Liver (tissue), 9 donors: ENCODE results near the gene CDH26. TPM values are rescaled to one million over a fixed set of nuclear protein-coding genes. Genes with fewer than 3 reads are reported as not detected.

Experiments used
- DNase-seq: peaks from one replicate; pipeline ENCODE4 v3.0.0-alpha.2; 2017; ENCODE audit warnings: low spot score
- H3K27ac ChIP-seq, 2 donors: one replicate each; pipeline ENCODE4 v1.7.0; 2013; ENCODE audit warnings: inconsistent platforms in 2 of 2, low read length in 2 of 2, control low read depth in 1 of 2, low read depth in 1 of 2, mild to moderate bottlenecking in 1 of 2
- H3K27me3 ChIP-seq, 4 donors: one replicate each; pipeline versions ENCODE4 v1.6.1 to v1.7.0; 2013; ENCODE audit warnings: low read length in 3 of 4, inconsistent platforms in 1 of 4, mild to moderate bottlenecking in 1 of 4, moderate library complexity in 1 of 4; ENCODE audit not compliant: control insufficient read depth in 4 of 4, insufficient read depth in 4 of 4
- H3K36me3 ChIP-seq, 4 donors: one replicate each; pipeline versions ENCODE4 v1.6.1 to v1.7.0; 2013; ENCODE audit warnings: low read length in 3 of 4, mild to moderate bottlenecking in 3 of 4, low read depth in 1 of 4, moderate library complexity in 1 of 4; ENCODE audit not compliant: control insufficient read depth in 4 of 4, insufficient read depth in 3 of 4
- H3K4me1 ChIP-seq, 4 donors: one replicate each; pipeline versions ENCODE4 v1.6.1 to v1.7.0; 2013; ENCODE audit warnings: low read length in 3 of 4, mild to moderate bottlenecking in 3 of 4, moderate library complexity in 1 of 4; ENCODE audit not compliant: control insufficient read depth in 4 of 4, insufficient read depth in 4 of 4
- H3K4me3 ChIP-seq, 3 donors: one replicate each; pipeline versions ENCODE4 v1.6.1 to v1.7.0; 2013; ENCODE audit warnings: low read length in 3 of 3, control low read depth in 1 of 3, low read depth in 1 of 3, mild to moderate bottlenecking in 1 of 3
- H3K9ac ChIP-seq, 2 donors: one replicate each; pipeline ENCODE4 v1.7.0; 2013; ENCODE audit warnings: low read length in 2 of 2, mild to moderate bottlenecking in 2 of 2, moderate library complexity in 2 of 2, control low read depth in 1 of 2, low read depth in 1 of 2
- H3K9me3 ChIP-seq, 4 donors: one replicate each; pipeline versions ENCODE4 v1.6.1 to v1.7.0; 2013; ENCODE audit warnings: low read length in 3 of 4; ENCODE audit not compliant: control insufficient read depth in 4 of 4
- EGR1 ChIP-seq, 2 donors: IDR thresholded peaks; 2 replicates each; pipeline ENCODE4 v1.6.1; 2016 to 2018; ENCODE audit warnings: antibody characterized with exemption in 2 of 2, low read depth in 2 of 2
- FOXA1 ChIP-seq: IDR thresholded peaks from 2 replicates; pipeline ENCODE4 v1.6.1; 2016; ENCODE audit warnings: antibody characterized with exemption
- FOXA2 ChIP-seq: IDR thresholded peaks from 2 replicates; pipeline ENCODE4 v1.6.1; 2016; ENCODE audit warnings: antibody characterized with exemption
- GABPA ChIP-seq, 2 donors: IDR thresholded peaks in 1 of 2; conservative IDR thresholded peaks in 1 of 2; 2 replicates each; pipeline ENCODE4 v1.6.1; 2016; ENCODE audit warnings: antibody characterized with exemption in 2 of 2, mild to moderate bottlenecking in 1 of 2, moderate library complexity in 1 of 2
- HNF4A ChIP-seq, 2 donors: conservative IDR thresholded peaks; 2 replicates each; pipeline ENCODE4 v1.6.1; 2016; ENCODE audit warnings: antibody characterized with exemption in 2 of 2, mild to moderate bottlenecking in 2 of 2
- HNF4G ChIP-seq: IDR thresholded peaks from 2 replicates; pipeline ENCODE4 v1.6.1; 2016; ENCODE audit warnings: antibody characterized with exemption
- NR2F2 ChIP-seq: IDR thresholded peaks from 2 replicates; pipeline ENCODE4 v1.6.1; 2016; ENCODE audit warnings: antibody characterized with exemption
- RAD21 ChIP-seq, 2 donors: IDR thresholded peaks; 2 replicates each; pipeline ENCODE4 v1.6.1; 2016; ENCODE audit warnings: antibody characterized with exemption in 2 of 2, mild to moderate bottlenecking in 2 of 2
- RXRA ChIP-seq, 2 donors: IDR thresholded peaks; 2 replicates each; pipeline ENCODE4 v1.6.1; 2017 to 2018; ENCODE audit warnings: antibody characterized with exemption in 2 of 2, mild to moderate bottlenecking in 1 of 2
- SP1 ChIP-seq: IDR thresholded peaks from 2 replicates; pipeline ENCODE4 v1.6.1; 2018; ENCODE audit warnings: antibody characterized with exemption, mild to moderate bottlenecking
- TAF1 ChIP-seq: conservative IDR thresholded peaks from 2 replicates; pipeline ENCODE4 v1.6.1; 2016; ENCODE audit warnings: antibody characterized with exemption, mild to moderate bottlenecking
- YY1 ChIP-seq: IDR thresholded peaks from 2 replicates; pipeline ENCODE4 v1.6.1; 2016; ENCODE audit warnings: antibody characterized with exemption, mild to moderate bottlenecking
- WGBS: extraction: QIAGEN DNeasy Blood & Tissue Kit; methylation state at CpG from one replicate; pipeline ENCODE4 v1.1.7; 2013; 5-methylcytosine and 5-hydroxymethylcytosine counted together
- polyA plus RNA-seq, 2 donors: library from polyadenylated mRNA; stranded (reverse) in 1 of 2; unstranded in 1 of 2; fragments of 200-250 nt in 1 of 2; fragments of >200 nt in 1 of 2; fragmentation: Nextera tagmentation in 1 of 2; extraction: Ambion mirVana in 1 of 2; gene quantifications; one replicate each; pipeline versions ENCODE4 v1.2.1 to v1.2.3, GENCODE V29; 2013 to 2015
- total RNA-seq, 2 donors: library from RNA; depleted of rRNA; stranded (reverse); fragments of >200 nt; gene quantifications; one replicate each; pipeline ENCODE4 v1.2.3, GENCODE V29; 2014
- TF ChIP-seq, protein P1 (sequence below): IDR thresholded peaks from 2 replicates; pipeline ENCODE4 v1.6.1; 2016; ENCODE audit warnings: antibody characterized with exemption
- TF ChIP-seq, protein P2 (sequence below): IDR thresholded peaks from 2 replicates; pipeline ENCODE4 v1.6.1; 2016; ENCODE audit warnings: antibody characterized with exemption, mild to moderate bottlenecking
- TF ChIP-seq, protein P3 (sequence below): fragments of 150-350 bp; IDR thresholded peaks from 2 replicates; pipeline ENCODE4 v1.5.1; 2017; ENCODE audit warnings: improper control_type of control experiment, low read depth, low read length; ENCODE audit not compliant: missing input control
- TF ChIP-seq, protein P4 (sequence below): IDR thresholded peaks from 2 replicates; pipeline ENCODE4 v1.6.1; 2016; ENCODE audit warnings: antibody characterized with exemption
- TF ChIP-seq, protein P5 (sequence below): IDR thresholded peaks from 2 replicates; pipeline ENCODE4 v1.6.1; 2016; ENCODE audit warnings: antibody characterized with exemption
- donor health status: healthy.
- donor health status: healthy.
- donor health status: healthy.
- donor health status: healthy.
- donor health status: healthy.

CDH26 gene
- total and polyA plus RNA-seq, 4 donors = 0.03 to 0.70 (median 0.43) TPM

DNA sequence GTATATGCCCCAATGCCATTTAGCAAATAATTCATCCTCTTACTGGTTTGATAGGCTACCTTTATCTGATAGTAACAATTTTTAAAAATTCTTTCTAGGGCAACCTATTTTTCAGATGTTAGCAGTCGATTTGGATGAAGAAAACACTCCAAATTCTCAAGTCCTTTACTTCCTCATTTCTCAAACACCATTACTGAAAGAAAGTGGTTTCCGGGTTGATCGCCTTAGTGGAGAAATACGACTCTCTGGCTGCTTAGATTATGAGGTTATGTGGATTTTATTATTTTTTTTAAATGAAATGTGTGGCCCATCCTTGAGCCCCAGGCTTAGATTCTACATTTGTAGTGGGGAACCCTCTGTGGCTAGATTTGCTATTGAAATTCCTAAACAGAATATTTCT, 26.3 kb downstream of the CDH26 start:
- Histone ChIP-seq H3K9me3 (peaks cover 0 to 3% (median 0%) of the 10 kb centered on the region in 4 donors), H3K27me3 (peaks cover 0 to 2% (median 0%) of the 10 kb centered on the region in 4 donors), H3K36me3 (no peaks in the 10 kb centered on the region), H3K4me1 (no peaks in the 10 kb centered on the region), H3K27ac (no peak overlapping the region), H3K9ac (no peak overlapping the region), H3K4me3 (no peak overlapping the region)
- TF ChIP-seq RAD21 (IDR thresholded peaks at IDR 0.05) (no peak), HNF4G (no peak), SP1 (no peak), TAF1 (no peak), FOXA2 (no peak), HNF4A (conservative IDR thresholded peaks at IDR 0.05) (no peak), NR2F2 (no peak), GABPA (IDR thresholded peaks at IDR 0.05 in 1 of 2, conservative IDR thresholded peaks at IDR 0.05 in 1 of 2) (no peak), RXRA (IDR thresholded peaks at IDR 0.05) (no peak), FOXA1 (no peak), EGR1 (IDR thresholded peaks at IDR 0.05; ENCODE audit: low read depth in 2 of 2) (no peak), YY1 (no peak)
- TF ChIP-seq, protein P1, sequence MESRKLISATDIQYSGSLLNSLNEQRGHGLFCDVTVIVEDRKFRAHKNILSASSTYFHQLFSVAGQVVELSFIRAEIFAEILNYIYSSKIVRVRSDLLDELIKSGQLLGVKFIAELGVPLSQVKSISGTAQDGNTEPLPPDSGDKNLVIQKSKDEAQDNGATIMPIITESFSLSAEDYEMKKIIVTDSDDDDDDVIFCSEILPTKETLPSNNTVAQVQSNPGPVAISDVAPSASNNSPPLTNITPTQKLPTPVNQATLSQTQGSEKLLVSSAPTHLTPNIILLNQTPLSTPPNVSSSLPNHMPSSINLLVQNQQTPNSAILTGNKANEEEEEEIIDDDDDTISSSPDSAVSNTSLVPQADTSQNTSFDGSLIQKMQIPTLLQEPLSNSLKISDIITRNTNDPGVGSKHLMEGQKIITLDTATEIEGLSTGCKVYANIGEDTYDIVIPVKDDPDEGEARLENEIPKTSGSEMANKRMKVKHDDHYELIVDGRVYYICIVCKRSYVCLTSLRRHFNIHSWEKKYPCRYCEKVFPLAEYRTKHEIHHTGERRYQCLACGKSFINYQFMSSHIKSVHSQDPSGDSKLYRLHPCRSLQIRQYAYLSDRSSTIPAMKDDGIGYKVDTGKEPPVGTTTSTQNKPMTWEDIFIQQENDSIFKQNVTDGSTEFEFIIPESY = no peak
- TF ChIP-seq, protein P2, sequence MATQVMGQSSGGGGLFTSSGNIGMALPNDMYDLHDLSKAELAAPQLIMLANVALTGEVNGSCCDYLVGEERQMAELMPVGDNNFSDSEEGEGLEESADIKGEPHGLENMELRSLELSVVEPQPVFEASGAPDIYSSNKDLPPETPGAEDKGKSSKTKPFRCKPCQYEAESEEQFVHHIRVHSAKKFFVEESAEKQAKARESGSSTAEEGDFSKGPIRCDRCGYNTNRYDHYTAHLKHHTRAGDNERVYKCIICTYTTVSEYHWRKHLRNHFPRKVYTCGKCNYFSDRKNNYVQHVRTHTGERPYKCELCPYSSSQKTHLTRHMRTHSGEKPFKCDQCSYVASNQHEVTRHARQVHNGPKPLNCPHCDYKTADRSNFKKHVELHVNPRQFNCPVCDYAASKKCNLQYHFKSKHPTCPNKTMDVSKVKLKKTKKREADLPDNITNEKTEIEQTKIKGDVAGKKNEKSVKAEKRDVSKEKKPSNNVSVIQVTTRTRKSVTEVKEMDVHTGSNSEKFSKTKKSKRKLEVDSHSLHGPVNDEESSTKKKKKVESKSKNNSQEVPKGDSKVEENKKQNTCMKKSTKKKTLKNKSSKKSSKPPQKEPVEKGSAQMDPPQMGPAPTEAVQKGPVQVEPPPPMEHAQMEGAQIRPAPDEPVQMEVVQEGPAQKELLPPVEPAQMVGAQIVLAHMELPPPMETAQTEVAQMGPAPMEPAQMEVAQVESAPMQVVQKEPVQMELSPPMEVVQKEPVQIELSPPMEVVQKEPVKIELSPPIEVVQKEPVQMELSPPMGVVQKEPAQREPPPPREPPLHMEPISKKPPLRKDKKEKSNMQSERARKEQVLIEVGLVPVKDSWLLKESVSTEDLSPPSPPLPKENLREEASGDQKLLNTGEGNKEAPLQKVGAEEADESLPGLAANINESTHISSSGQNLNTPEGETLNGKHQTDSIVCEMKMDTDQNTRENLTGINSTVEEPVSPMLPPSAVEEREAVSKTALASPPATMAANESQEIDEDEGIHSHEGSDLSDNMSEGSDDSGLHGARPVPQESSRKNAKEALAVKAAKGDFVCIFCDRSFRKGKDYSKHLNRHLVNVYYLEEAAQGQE = no peak
- TF ChIP-seq, protein P3, sequence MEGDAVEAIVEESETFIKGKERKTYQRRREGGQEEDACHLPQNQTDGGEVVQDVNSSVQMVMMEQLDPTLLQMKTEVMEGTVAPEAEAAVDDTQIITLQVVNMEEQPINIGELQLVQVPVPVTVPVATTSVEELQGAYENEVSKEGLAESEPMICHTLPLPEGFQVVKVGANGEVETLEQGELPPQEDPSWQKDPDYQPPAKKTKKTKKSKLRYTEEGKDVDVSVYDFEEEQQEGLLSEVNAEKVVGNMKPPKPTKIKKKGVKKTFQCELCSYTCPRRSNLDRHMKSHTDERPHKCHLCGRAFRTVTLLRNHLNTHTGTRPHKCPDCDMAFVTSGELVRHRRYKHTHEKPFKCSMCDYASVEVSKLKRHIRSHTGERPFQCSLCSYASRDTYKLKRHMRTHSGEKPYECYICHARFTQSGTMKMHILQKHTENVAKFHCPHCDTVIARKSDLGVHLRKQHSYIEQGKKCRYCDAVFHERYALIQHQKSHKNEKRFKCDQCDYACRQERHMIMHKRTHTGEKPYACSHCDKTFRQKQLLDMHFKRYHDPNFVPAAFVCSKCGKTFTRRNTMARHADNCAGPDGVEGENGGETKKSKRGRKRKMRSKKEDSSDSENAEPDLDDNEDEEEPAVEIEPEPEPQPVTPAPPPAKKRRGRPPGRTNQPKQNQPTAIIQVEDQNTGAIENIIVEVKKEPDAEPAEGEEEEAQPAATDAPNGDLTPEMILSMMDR = no peak
- TF ChIP-seq, protein P4, sequence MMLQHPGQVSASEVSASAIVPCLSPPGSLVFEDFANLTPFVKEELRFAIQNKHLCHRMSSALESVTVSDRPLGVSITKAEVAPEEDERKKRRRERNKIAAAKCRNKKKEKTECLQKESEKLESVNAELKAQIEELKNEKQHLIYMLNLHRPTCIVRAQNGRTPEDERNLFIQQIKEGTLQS = no peak
- TF ChIP-seq, protein P5, sequence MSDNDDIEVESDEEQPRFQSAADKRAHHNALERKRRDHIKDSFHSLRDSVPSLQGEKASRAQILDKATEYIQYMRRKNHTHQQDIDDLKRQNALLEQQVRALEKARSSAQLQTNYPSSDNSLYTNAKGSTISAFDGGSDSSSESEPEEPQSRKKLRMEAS = no peak
- 82% methylated on average over 4 of the region's 4 CpGs for WGBS
- no peak for DNase-seq

DNA sequence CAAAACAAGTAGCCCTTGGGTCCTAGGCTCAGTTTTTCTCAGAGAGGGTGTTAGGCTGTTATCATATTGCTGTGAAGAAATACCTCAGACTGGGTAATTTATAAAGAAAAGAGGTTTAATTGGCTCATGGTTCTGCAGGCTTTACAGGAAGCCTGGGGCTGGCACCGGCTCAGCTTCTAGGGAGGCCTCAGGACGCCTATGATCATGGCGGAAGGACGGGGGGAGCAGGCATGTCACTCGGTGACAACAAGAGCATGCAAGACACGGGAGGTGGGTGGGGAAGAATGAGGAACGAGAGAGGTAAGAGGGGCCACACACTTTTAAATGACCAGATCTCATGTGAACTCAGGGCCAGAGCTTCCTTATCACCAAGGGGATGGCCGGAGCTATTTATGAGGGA, 26.9 kb downstream of the CDH26 start:
- no peak overlapping the region for H3K27ac ChIP-seq
- 85% methylated on average over 8 of the region's 8 CpGs for WGBS

More for the DNA sequence above, 26.9 kb downstream of the CDH26 start:
- no peaks in the 10 kb centered on the region for H3K27me3 ChIP-seq
- no peaks in the 10 kb centered on the region for H3K9me3 ChIP-seq
- TF ChIP-seq TAF1 (no peak), FOXA2 (no peak), HNF4A (conservative IDR thresholded peaks at IDR 0.05) (no peak), SP1 (no peak), RXRA (IDR thresholded peaks at IDR 0.05) (no peak), RAD21 (IDR thresholded peaks at IDR 0.05) (no peak)
- TF ChIP-seq, protein P2 = no peak
- TF ChIP-seq, protein P3 = no peak
- DNase-seq = no peak
- no peaks in the 10 kb centered on the region for H3K36me3 ChIP-seq
- H3K4me3 ChIP-seq = no peak overlapping the region
- no peak overlapping the region for H3K9ac ChIP-seq
- no peaks in the 10 kb centered on the region for H3K4me1 ChIP-seq
